Measurements from ENCODE around the gene ALOX12. TPM values are rescaled to one million over a fixed set of nuclear protein-coding genes. Genes with fewer than 3 reads are reported as not detected.
"Not testable (repeated sequence)": the region's sequence is repeated elsewhere in the genome, so short reads cannot be mapped to it uniquely, and the experiment has no call there.

The ALOX12 gene
- total RNA-seq, 4 donors from 2014 or later: not detected

GRCh38 chr17:7048968-7049367, 53.1 kb downstream of the ALOX12 start:
- H3K9me3 ChIP-seq: no peaks in the 10 kb centered on the region
- in situ Hi-C loops (cut with MboI; ENCODE audit: low pct_ligation_motif_present in 1 of 4, low pct_unique_long_range_greater_than_20kb in 1 of 4, low sequenced_read_pairs in 3 of 4) (loop anchor here (5.0 to 25.0 kb wide), 4 partner anchors 88 to 288 kb away; partner anchors contain the start of genes SLC2A4 (in 2 of the 4), YBX2 (in 2 of the 4), ACADVL (in 1 of the 4) and ACAP1 (in 1 of the 4)), intact Hi-C loops (cut with DNase I; ENCODE audit: low total_unique reads) (loop anchor here (10.0 kb wide), 1 partner anchor 536 kb away; the partner anchor contains the start of gene MPDU1)
- no peak overlapping the region for H3K27ac ChIP-seq
- DNase-seq: no peak
- H3K36me3 ChIP-seq: no peaks in the 10 kb centered on the region
- H3K4me1 ChIP-seq: peaks cover 8 to 28% (median 20%) of the 10 kb centered on the region in 4 donors
- 73 to 93% methylated on average over 3 to 6 of the region's 6 CpGs for WGBS, 2 donors (ENCODE audit: low coverage in 1 of 2)
- H3K27me3 ChIP-seq: peaks cover 5% of the 10 kb centered on the region
- TF ChIP-seq CTCF (IDR thresholded peaks at IDR 0.05) (no peak), POLR2A (IDR thresholded peaks at IDR 0.05) (no peak), POLR2AphosphoS5 (IDR thresholded peaks at IDR 0.05) (no peak), EP300 (IDR thresholded peaks at IDR 0.05; ENCODE audit: low read depth) (no peak)
- no peak overlapping the region for H3K4me3 ChIP-seq

- in situ Hi-C loops (cut with MboI; ENCODE audit: low pct_ligation_motif_present in 1 of 4, low pct_unique_long_range_greater_than_20kb in 1 of 4, low sequenced_read_pairs in 3 of 4): loop anchor here in 2 of 4 donors (5.0 kb wide), 1 partner anchor 87 kb away; no protein-coding TSS in a partner anchor
- 78 to 80% methylated on average over 5 to 9 of the region's 9 CpGs for WGBS, 2 donors (ENCODE audit: low coverage in 1 of 2)
These were observed 54.7 kb downstream of the ALOX12 start for GRCh38 chr17:7050583-7050982.

GRCh38 chr17:7056386-7056785, 60.5 kb downstream of the ALOX12 start:
- Histone ChIP-seq H3K36me3 (no peaks in the 10 kb centered on the region), H3K4me3 (no peak overlapping the region), H3K4me1 (no peaks in the 10 kb centered on the region), H3K27ac (no peak overlapping the region), H3K9me3 (no peaks in the 10 kb centered on the region), H3K27me3 (no peaks in the 10 kb centered on the region)
- TF ChIP-seq EP300 (IDR thresholded peaks at IDR 0.05; ENCODE audit: low read depth) (no peak), POLR2AphosphoS5 (IDR thresholded peaks at IDR 0.05) (no peak), POLR2A (IDR thresholded peaks at IDR 0.05) (no peak), CTCF (IDR thresholded peaks at IDR 0.05) (no peak)
- intact Hi-C loops (cut with DNase I; ENCODE audit: low total_unique reads): no loop called here
- DNase-seq: no peak
- WGBS, 2 donors (ENCODE audit: low coverage in 1 of 2): 76 to 88% methylated on average over 3 to 4 of the region's 4 CpGs
- in situ Hi-C loops (cut with MboI; ENCODE audit: low pct_ligation_motif_present in 1 of 4, low pct_unique_long_range_greater_than_20kb in 1 of 4, low sequenced_read_pairs in 3 of 4): no loop called here

More at GRCh38 chr17:7050583-7050982, 54.7 kb downstream of the ALOX12 start:
- H3K9me3 ChIP-seq; H3K36me3 ChIP-seq; DNase-seq; H3K4me3 ChIP-seq; H3K27me3 ChIP-seq; intact Hi-C loops (cut with DNase I; ENCODE audit: low total_unique reads); H3K27ac ChIP-seq: not testable (repeated sequence)
- peaks cover 7 to 21% (median 16%) of the 10 kb centered on the region in 4 donors for H3K4me1 ChIP-seq

- intact Hi-C loops (cut with DNase I; ENCODE audit: low total_unique reads) (no loop called here), in situ Hi-C loops (cut with MboI; ENCODE audit: low pct_ligation_motif_present in 1 of 4, low pct_unique_long_range_greater_than_20kb in 1 of 4, low sequenced_read_pairs in 3 of 4) (no loop called here)
- Histone ChIP-seq H3K27ac (no peak overlapping the region), H3K27me3 (peaks cover 6% of the 10 kb centered on the region), H3K4me3 (no peak overlapping the region), H3K36me3 (no peaks in the 10 kb centered on the region), H3K9me3 (no peaks in the 10 kb centered on the region), H3K4me1 (no peaks in the 10 kb centered on the region)
- TF ChIP-seq POLR2AphosphoS5 (IDR thresholded peaks at IDR 0.05) (no peak), POLR2A (IDR thresholded peaks at IDR 0.05) (no peak)
- no peak for DNase-seq
- WGBS, 2 donors (ENCODE audit: low coverage in 1 of 2): 71 to 79% methylated on average over 6 to 7 of the region's 7 CpGs
These were observed 63.1 kb downstream of the ALOX12 start for GRCh38 chr17:7058831-7059447.

Small RNA genes within 50 kb of the gene (small RNA-seq; reads per million reads assigned to genes)
- gene AC120057.1: 0 reads per million in 4 donors

Other genes with a start within 250 kb of the ALOX12 start
- gene XAF1, start 240.0 kb upstream of the ALOX12 start, total RNA-seq: 10 to 100 TPM in 3 of 4 donors, 1 to 10 TPM in 1; 6.7 to 15.5 (median 14.1) TPM
- gene FBXO39, start 219.8 kb upstream of the ALOX12 start, total RNA-seq: not detected
- gene TEKT1, start 164.3 kb upstream of the ALOX12 start, total RNA-seq: not detected
- 100 to 1,000 TPM in 2 of 4 donors, 10 to 100 TPM in 2; 38.8 to 177 (median 118) TPM for gene RNASEK, start 16.6 kb downstream of the ALOX12 start, total RNA-seq
- 1 to 10 TPM in 1 of 4 donors, under 1 TPM in 2, not detected in 1; 0.32 to 1.8 (median 0.82) TPM for gene BCL6B, start 27.0 kb downstream of the ALOX12 start, total RNA-seq
- gene SLC16A13, start 40.0 kb downstream of the ALOX12 start, total RNA-seq: 1 to 10 TPM in 3 of 4 donors, not detected in 1; 2.4 to 8.6 (median 3.5) TPM
- 1 to 10 TPM in 2 of 4 donors, not detected in 2; 1.2 to 2.2 TPM for gene SLC16A11, start 48.0 kb downstream of the ALOX12 start, total RNA-seq
- gene CLEC10A, start 84.2 kb downstream of the ALOX12 start, total RNA-seq: 1 to 10 TPM in 2 of 4 donors, not detected in 2; 6.3 to 7.0 TPM
- under 1 TPM in 1 of 4 donors, not detected in 3; 0.32 TPM for gene ASGR2, start 118.8 kb downstream of the ALOX12 start, total RNA-seq
- gene ASGR1, start 183.3 kb downstream of the ALOX12 start, total RNA-seq: under 1 TPM in 2 of 4 donors, not detected in 2; 0.48 to 0.82 TPM
- 10 to 100 TPM in 1 of 4 donors, 1 to 10 TPM in 3; 2.4 to 15.7 (median 6.1) TPM for gene DLG4, start 223.8 kb downstream of the ALOX12 start, total RNA-seq
- 1,000 to 10,000 TPM in 3 of 4 donors, 100 to 1,000 TPM in 1; 877 to 3,047 (median 1,981) TPM for gene ACADVL, start 223.9 kb downstream of the ALOX12 start, total RNA-seq
- gene DVL2, start 238.5 kb downstream of the ALOX12 start, total RNA-seq: 100 to 1,000 TPM in 2 of 4 donors, 10 to 100 TPM in 2; 35.9 to 182 (median 69.2) TPM
- gene PHF23, start 243.4 kb downstream of the ALOX12 start, total RNA-seq: 10 to 100 TPM; 20.6 to 33.5 (median 27.8) TPM
- gene GABARAP, start 246.4 kb downstream of the ALOX12 start, total RNA-seq: 100 to 1,000 TPM; 209 to 479 (median 394) TPM